H1 (cell line): ENCODE measurements around the gene BRPF1.

ENCODE experiments used
- EP300 ChIP-seq, 2 experiments: IDR thresholded peaks; 1 replicate in 1 of 2; 2 replicates in 1 of 2; pipeline ENCODE4 v1.6.1; 2011 to 2012; ENCODE audit warnings: low read depth in 2 of 2, low read length in 2 of 2, mild to moderate bottlenecking in 2 of 2, borderline replicate concordance in 1 of 2, inconsistent platforms in 1 of 2, moderate library complexity in 1 of 2
- EZH2 ChIP-seq: fragments of 200-600 bp; sonication (generic); IDR thresholded peaks from 2 replicates; pipeline ENCODE4 v1.7.1; 2012; ENCODE audit warnings: low read depth, mild to moderate bottlenecking, moderate library complexity, low read length, inconsistent platforms; ENCODE audit not compliant: severe bottlenecking
- FOSL1 ChIP-seq: IDR thresholded peaks from 2 replicates; pipeline ENCODE4 v1.6.1; 2011; ENCODE audit warnings: mild to moderate bottlenecking, low read depth, low read length, moderate library complexity; ENCODE audit not compliant: insufficient read depth
- HDAC2 ChIP-seq, 2 experiments: fragments of 300-600 bp in 1 of 2; sonication (generic) in 1 of 2; IDR thresholded peaks; 2 replicates each; pipeline ENCODE4 v1.6.1; 2011 to 2012; ENCODE audit warnings: low read depth in 2 of 2, low read length in 2 of 2, mild to moderate bottlenecking in 2 of 2, moderate library complexity in 2 of 2, borderline replicate concordance in 1 of 2, inconsistent platforms in 1 of 2
- JUN ChIP-seq: IDR thresholded peaks from 2 replicates; pipeline ENCODE4 v1.6.1; 2011; ENCODE audit warnings: low read depth, mild to moderate bottlenecking, improper control_type of control experiment, low read length
- MAX ChIP-seq: IDR thresholded peaks from 2 replicates; pipeline ENCODE4 v1.6.1; 2012; ENCODE audit warnings: inconsistent platforms
- POLR2A ChIP-seq, 2 experiments: IDR thresholded peaks; 1 replicate in 1 of 2; 2 replicates in 1 of 2; pipeline ENCODE4 v1.6.1; 2011; ENCODE audit warnings: low read depth in 2 of 2, low read length in 2 of 2, mild to moderate bottlenecking in 2 of 2; ENCODE audit errors: control extremely low read depth in 1 of 2
- SP2 ChIP-seq: IDR thresholded peaks from 2 replicates; pipeline ENCODE4 v1.6.1; 2012; ENCODE audit warnings: mild to moderate bottlenecking, low read length, inconsistent platforms
- TF ChIP-seq, protein P1 (sequence below), 3 experiments: IDR thresholded peaks; 1 replicate in 2 of 3; 2 replicates in 1 of 3; pipeline versions ENCODE4 v1.5.1 to v1.6.1; 2011; ENCODE audit warnings: low read length in 3 of 3, mild to moderate bottlenecking in 3 of 3, inconsistent platforms in 2 of 3, low read depth in 1 of 3, moderate library complexity in 1 of 3; ENCODE audit not compliant: insufficient read depth in 1 of 3; ENCODE audit errors: control extremely low read depth in 1 of 3

GRCh38 chr3:9761919-9762318 is 30.4 kb downstream of the BRPF1 start:
- TF ChIP-seq EZH2 (no peak), SP2 (no peak), HDAC2 (IDR thresholded peaks at IDR 0.05; ENCODE audit: borderline replicate concordance in 1 of 2, low read depth in 2 of 2, low read length in 2 of 2) (no peak), POLR2A (IDR thresholded peaks at IDR 0.05; ENCODE audit: control extremely low read depth in 1 of 2, low read depth in 2 of 2, low read length in 2 of 2) (no peak), EP300 (IDR thresholded peaks at IDR 0.05; ENCODE audit: borderline replicate concordance in 1 of 2, low read depth in 2 of 2, low read length in 2 of 2) (no peak), MAX (no peak), JUN (no peak), FOSL1 (no peak)
- TF ChIP-seq, protein P1, sequence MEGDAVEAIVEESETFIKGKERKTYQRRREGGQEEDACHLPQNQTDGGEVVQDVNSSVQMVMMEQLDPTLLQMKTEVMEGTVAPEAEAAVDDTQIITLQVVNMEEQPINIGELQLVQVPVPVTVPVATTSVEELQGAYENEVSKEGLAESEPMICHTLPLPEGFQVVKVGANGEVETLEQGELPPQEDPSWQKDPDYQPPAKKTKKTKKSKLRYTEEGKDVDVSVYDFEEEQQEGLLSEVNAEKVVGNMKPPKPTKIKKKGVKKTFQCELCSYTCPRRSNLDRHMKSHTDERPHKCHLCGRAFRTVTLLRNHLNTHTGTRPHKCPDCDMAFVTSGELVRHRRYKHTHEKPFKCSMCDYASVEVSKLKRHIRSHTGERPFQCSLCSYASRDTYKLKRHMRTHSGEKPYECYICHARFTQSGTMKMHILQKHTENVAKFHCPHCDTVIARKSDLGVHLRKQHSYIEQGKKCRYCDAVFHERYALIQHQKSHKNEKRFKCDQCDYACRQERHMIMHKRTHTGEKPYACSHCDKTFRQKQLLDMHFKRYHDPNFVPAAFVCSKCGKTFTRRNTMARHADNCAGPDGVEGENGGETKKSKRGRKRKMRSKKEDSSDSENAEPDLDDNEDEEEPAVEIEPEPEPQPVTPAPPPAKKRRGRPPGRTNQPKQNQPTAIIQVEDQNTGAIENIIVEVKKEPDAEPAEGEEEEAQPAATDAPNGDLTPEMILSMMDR (IDR thresholded peaks at IDR 0.05; ENCODE audit: control extremely low read depth in 1 of 3, insufficient read depth in 1 of 3, low read depth in 1 of 3, low read length in 3 of 3) = no peak
